ENCODE data around the gene NKX6-2. TPM values are rescaled to one million over a fixed set of nuclear protein-coding genes. Genes with fewer than 3 reads are reported as not detected.

The NKX6-2 gene
- total RNA-seq, 2 donors from 2014 or later = 2.1 TPM; not detected in 1

DNA sequence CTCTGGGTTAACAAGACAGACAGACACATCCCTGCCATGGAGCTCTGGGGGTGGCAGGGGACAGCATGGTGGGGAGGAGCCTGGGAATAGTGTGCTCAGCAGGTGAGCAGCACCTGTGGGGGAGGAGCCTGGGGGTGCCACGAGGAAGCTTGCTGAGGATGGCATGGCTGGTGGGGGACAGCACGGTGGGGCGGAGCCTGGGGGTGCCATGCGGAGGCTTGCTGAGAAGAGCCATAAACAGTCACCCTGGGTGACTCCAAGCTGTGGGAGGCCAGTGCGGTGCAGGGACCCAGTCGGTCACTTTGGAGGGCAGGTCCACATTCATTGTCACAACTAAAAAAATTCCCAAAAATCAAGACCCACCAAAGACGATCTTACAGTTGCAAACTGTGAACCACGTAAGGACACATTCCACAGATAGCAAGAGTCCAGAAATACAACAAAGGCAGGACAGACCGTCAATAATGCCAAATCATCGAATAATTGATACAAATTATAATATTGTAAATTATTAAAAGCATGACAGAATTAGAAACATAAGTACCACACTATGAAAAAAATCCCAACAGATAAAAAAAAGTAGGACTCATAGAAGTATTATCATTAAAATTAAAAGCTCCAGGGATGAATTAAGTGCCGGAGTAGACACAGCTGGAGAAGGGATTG is 24.4 kb downstream of the NKX6-2 start:
- DNase-seq (no peak), ATAC-seq (no peak)
- H3K36me3 ChIP-seq (replicated peaks in 1 of 2; ENCODE audit: insufficient read depth in 1 of 2, low read depth in 2 of 2) = no peaks in the 10 kb centered on the region
- H3K9me3 ChIP-seq = no peaks in the 10 kb centered on the region
- H3K27me3 ChIP-seq = no peaks in the 10 kb centered on the region
- 96% methylated on average over 11 of the region's 11 CpGs for WGBS, 2 donors
- no peak for TF ChIP-seq POLR2A (IDR thresholded peaks at IDR 0.05)
- TF ChIP-seq, protein P1, sequence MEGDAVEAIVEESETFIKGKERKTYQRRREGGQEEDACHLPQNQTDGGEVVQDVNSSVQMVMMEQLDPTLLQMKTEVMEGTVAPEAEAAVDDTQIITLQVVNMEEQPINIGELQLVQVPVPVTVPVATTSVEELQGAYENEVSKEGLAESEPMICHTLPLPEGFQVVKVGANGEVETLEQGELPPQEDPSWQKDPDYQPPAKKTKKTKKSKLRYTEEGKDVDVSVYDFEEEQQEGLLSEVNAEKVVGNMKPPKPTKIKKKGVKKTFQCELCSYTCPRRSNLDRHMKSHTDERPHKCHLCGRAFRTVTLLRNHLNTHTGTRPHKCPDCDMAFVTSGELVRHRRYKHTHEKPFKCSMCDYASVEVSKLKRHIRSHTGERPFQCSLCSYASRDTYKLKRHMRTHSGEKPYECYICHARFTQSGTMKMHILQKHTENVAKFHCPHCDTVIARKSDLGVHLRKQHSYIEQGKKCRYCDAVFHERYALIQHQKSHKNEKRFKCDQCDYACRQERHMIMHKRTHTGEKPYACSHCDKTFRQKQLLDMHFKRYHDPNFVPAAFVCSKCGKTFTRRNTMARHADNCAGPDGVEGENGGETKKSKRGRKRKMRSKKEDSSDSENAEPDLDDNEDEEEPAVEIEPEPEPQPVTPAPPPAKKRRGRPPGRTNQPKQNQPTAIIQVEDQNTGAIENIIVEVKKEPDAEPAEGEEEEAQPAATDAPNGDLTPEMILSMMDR (IDR thresholded peaks at IDR 0.05) = no peak
- no peak overlapping the region for H3K4me3 ChIP-seq
- H3K27ac ChIP-seq = no peak overlapping the region
- intact Hi-C loops (cut with DNase I) = no loop called here
- no peaks in the 10 kb centered on the region for H3K4me1 ChIP-seq

DNA sequence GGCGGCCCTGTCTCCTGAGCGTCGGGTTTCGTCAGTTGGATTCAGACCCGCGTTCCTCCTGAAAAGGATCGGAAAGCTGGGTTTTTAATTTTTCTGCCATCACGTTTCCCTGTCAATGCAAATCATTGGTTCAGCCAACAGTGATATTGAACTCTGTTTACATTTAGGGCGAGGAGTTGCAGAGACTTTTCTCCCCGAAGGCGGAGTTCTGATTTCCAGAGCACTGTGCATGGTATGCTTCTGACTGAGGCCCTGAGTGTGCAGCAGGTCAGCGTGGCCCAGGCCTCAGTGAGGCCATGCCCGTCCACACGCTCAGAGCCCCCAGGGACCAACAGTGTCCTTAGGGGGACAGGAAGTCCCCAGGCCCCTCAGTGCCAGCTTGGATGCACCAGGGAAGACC is 27.1 kb downstream of the NKX6-2 start:
- WGBS, 2 donors = 93% methylated on average over 10 to 14 of the region's 14 CpGs
- no peaks in the 10 kb centered on the region for H3K4me1 ChIP-seq
- no peaks in the 10 kb centered on the region for H3K9me3 ChIP-seq
- no peak overlapping the region for H3K27ac ChIP-seq
- intact Hi-C loops (cut with DNase I) = no loop called here
- H3K4me3 ChIP-seq = no peak overlapping the region
- peaks cover 0 to 2% of the 10 kb centered on the region in 2 donors for H3K36me3 ChIP-seq (replicated peaks in 1 of 2; ENCODE audit: insufficient read depth in 1 of 2, low read depth in 2 of 2)
- no peaks in the 10 kb centered on the region for H3K27me3 ChIP-seq
- TF ChIP-seq, protein P1 (IDR thresholded peaks at IDR 0.05) = no peak
- no peak for DNase-seq
- no peak for ATAC-seq

DNA sequence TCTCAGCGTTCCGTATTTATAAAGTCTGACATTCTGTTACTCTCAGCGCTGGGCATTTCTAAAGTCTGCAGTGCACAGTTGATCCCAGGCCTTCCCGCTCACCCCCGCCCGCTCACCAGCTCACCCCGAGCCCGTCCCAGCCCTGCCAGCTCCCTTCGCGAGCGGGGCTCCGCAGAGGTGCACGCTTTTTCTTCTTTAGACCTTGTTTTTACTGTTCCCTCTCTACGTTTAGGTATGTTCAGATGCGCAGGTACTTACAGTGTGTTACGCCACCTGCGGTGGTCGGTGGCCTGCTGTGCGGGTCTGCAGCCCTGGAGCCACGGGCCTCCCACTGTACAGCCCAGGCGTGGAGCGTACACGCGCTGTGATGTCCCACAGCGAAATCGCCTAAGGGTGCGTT is 28.8 kb downstream of the NKX6-2 start:
- no peak overlapping the region for H3K4me3 ChIP-seq
- H3K27me3 ChIP-seq = no peaks in the 10 kb centered on the region
- peaks cover 0 to 2% of the 10 kb centered on the region in 2 donors for H3K36me3 ChIP-seq (replicated peaks in 1 of 2; ENCODE audit: insufficient read depth in 1 of 2, low read depth in 2 of 2)
- TF ChIP-seq, protein P1 (IDR thresholded peaks at IDR 0.05) = no peak
- TF ChIP-seq POLR2A (IDR thresholded peaks at IDR 0.05) = no peak
- no peak for DNase-seq
- ATAC-seq = no peak
- H3K4me1 ChIP-seq = peaks cover 5% of the 10 kb centered on the region
- no peaks in the 10 kb centered on the region for H3K9me3 ChIP-seq
- no peak overlapping the region for H3K27ac ChIP-seq
- intact Hi-C loops (cut with DNase I) = no loop called here
- WGBS, 2 donors = 95 to 97% methylated on average over 26 to 27 of the region's 27 CpGs

DNA sequence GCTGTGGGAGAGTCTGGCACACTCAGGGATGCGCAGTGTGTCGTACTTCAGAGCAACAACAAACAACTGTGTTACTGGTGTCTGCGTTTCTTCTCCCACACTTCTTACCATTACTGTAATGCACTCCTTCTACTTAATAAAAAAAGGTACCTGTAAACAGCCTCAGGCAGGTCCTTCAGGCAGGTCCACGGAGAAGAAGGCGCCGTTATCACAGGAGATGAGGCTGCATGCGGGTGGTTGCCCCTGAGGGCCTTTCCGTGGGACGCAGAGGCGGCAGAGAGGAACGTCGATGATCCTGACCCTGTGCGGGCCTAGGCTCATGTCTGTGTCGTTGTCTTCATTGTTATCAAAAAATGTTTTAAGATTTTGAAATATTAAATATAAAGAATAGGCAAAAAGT is 29.4 kb downstream of the NKX6-2 start:
- Histone ChIP-seq H3K9me3 (no peaks in the 10 kb centered on the region), H3K4me1 (peaks cover 5% of the 10 kb centered on the region), H3K36me3 (replicated peaks in 1 of 2; ENCODE audit: insufficient read depth in 1 of 2, low read depth in 2 of 2) (peaks cover 0 to 2% of the 10 kb centered on the region in 2 donors), H3K27ac (no peak overlapping the region), H3K4me3 (no peak overlapping the region), H3K27me3 (no peaks in the 10 kb centered on the region)
- intact Hi-C loops (cut with DNase I) = no loop called here
- DNase-seq (no peak), ATAC-seq (no peak)
- TF ChIP-seq, protein P1 (IDR thresholded peaks at IDR 0.05) = no peak
- no peak for TF ChIP-seq POLR2A (IDR thresholded peaks at IDR 0.05)
- WGBS, 2 donors = 94 to 99% methylated on average over 14 of the region's 14 CpGs

DNA sequence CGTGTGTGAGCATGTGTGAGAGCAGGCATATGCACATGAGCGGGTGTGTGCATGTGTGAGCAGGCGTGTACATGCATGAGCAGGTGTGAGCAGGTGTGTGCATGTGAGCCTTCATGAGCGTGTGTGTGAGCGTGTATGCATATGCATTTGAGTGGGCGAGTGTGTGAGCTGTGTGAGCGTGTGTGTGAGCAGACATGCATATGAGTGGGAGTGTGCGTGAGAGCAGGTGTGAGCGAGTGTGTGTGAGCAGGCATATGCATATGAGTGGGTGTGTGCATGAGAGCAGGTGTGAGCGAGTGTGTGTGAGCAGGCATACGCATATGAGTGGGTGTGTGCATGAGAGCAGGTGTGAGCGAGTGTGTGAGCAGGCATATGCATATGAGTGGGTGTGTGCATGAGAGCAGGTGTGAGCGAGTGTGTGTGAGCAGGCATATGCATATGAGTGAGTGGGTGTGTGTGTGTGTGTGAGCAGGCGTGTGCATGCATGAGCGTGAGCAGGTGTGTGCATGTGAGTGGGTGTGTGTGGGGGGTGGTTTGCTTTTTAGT is 30.7 kb downstream of the NKX6-2 start:
- H3K27ac ChIP-seq = no peak overlapping the region
- ATAC-seq (no peak), DNase-seq (no peak)
- peaks cover 5% of the 10 kb centered on the region for H3K4me1 ChIP-seq
- H3K9me3 ChIP-seq = no peaks in the 10 kb centered on the region
- H3K36me3 ChIP-seq (replicated peaks in 1 of 2; ENCODE audit: insufficient read depth in 1 of 2, low read depth in 2 of 2) = peaks cover 0 to 2% of the 10 kb centered on the region in 2 donors
- intact Hi-C loops (cut with DNase I) = no loop called here
- H3K4me3 ChIP-seq = no peak overlapping the region
- 93 to 97% methylated on average over 15 of the region's 15 CpGs for WGBS, 2 donors
- no peaks in the 10 kb centered on the region for H3K27me3 ChIP-seq
- TF ChIP-seq POLR2A (IDR thresholded peaks at IDR 0.05) = no peak
- TF ChIP-seq, protein P1 (IDR thresholded peaks at IDR 0.05) = no peak
